GM19324 (cell line): ENCODE data around the gene AMBP.

Experiments
- ATAC-seq: cut with Tn5 transposase; IDR thresholded peaks from one replicate; pipeline ENCODE4 v1.9.1; 2021; ENCODE audit warnings: mild to moderate bottlenecking, moderate library complexity; ENCODE audit not compliant: unreplicated experiment, low FRiP score

Gene AMBP

DNA sequence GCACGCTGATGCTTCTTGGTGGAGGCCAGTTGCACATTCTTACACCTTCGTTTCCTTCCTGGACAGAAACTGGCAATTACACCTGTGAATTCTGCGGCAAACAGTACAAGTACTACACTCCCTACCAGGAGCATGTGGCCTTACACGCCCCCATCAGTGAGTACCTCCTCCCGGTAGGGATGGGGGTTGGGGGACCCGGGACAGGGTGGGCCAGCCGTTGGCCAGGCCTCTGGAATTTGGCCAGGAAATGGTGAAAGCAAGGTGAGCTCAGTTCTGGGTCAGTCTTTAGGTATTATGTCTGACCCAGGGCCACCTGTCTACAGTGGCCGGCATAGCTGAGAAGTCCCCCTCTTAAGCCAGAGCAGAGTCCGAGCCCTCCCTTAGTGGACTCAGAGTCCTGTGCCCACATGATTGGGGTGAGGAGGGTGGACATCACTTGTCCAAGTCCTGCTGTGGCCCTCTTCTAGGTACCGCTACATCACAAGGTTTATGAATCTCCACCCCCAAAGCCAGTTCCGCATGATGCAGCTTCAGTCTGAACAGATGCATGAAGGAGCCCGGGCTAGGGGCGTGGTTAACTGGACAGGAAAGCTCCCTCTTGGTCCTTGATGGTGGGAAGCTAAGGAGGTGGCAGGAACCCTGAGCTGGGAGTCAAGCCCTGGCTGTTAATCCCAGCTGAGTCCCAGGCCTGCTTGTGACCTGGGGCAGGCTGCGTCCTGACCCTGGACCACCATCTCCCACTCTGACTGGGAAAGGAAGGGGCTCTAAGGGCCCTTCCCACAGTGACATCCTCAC is 61.3 kb downstream of the AMBP start:
- no peak for ATAC-seq

DNA sequence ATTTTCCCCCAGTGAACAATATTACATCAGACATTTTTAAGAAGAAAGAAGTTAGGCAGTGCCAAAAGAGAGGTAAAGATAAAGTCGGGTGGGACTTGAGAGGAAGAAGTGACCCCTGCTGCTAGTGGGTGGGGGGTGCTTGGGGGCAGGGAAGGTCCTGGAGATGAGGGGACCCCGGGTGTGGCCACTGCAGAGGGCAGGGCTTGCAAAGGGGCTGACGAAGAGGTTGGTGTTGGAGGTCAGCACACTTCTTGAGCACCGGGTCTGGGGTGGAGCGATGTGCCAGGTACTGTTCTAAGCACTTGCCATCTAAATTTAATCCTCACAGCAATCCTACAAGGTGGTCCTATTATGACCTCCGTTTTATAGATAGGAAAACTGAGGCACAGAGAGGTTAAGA is 62.0 kb downstream of the AMBP start:
- ATAC-seq, result no peak

DNA sequence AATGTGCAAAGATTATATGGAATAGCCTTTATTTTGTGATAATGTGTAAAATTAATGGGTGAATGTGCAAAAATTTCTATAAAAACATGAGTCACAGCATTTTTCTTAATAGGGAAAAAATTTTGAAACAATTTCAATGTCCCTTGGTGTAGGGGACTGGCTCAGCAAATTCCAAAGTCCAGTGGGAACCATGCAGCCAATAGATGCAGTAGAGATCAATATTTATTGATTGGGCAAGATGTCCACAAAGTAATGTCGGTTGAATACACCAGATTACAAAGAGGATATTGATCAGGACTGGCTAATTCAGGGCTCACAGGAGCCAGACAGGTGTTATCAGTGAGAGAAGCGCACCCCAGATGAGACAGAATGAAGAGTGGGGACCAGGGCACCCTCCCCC is 62.5 kb downstream of the AMBP start:
- ATAC-seq, result no peak

DNA sequence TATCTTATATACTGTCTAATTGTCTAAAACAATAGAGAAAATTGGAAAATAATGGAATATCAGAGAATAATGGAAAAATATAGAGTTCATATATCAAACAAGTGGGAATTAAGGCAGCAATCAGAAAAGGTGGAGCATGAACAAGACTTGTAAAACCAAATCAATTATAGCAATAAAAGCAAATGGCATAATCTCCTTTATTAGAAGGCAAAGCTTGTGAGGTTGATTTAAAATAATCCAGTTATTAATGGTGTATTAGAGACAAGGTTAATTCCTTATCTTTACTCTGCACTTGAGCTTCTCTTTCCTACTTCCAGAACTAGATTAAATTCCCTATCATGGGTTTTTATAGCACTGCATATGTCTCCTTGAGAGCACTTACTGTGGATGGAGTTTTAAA is 64.1 kb downstream of the AMBP start:
- no peak for ATAC-seq

DNA sequence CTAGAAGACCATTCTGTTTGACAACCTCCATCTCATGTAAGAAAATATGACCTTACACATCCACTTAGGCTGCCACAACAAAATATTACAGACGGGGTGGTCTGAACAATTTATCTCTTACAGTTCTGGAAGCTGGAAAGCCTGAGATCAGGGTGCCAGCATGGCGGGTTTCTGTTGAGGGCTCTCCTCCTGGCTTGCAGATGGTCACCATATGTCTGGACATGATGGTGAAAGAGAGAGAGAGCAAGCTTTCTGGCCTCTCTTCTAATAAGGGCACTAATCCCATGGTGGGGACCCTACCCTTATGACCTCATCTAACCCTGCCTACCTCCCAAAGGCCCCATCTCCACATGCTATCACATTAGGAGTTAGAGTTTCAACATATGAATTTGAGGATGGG is 66.0 kb downstream of the AMBP start:
- ATAC-seq, result no peak

DNA sequence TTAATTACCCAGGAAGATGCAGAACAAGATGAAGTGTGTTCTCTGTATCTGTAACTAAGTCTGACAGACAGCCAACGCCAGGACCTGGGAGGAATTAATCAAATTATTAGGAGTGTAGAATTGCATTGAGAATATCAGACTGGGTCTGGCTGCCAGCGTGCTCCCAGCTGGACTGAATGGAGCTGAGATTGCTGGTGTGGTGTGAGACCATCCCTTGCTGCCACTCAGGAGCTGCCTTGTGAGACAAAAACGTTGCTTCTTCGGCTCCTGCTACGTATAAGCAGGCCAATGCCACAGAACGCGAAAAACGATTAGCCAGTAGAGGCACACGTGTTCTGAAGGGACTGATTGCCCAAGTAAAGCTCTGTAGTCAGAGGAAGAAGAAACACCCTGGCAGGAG is 66.8 kb downstream of the AMBP start:
- ATAC-seq, result no peak
